GM06990 (cell line): Measurements from ENCODE around the gene ADCK2.

Source experiments
- DNase-seq: peaks from one replicate; pipeline ENCODE4 v3.0.0-alpha.2; 2011; ENCODE audit not compliant: insufficient read length; ENCODE audit errors: extremely low read depth
- H3K27me3 ChIP-seq: replicated peaks from 2 replicates; pipeline ENCODE4 v1.6.0; 2011; ENCODE audit warnings: low read length; ENCODE audit not compliant: control insufficient read depth, insufficient read depth
- H3K36me3 ChIP-seq: 2 replicates; pipeline ENCODE4 v1.5.1; 2011; ENCODE audit warnings: low read length; ENCODE audit not compliant: control insufficient read depth, insufficient read depth
- H3K4me3 ChIP-seq: replicated peaks from 2 replicates; pipeline ENCODE4 v1.5.1; 2011; ENCODE audit warnings: low read depth, mild to moderate bottlenecking, control low read depth, low read length
- TF ChIP-seq, protein P1 (sequence below): IDR thresholded peaks from 2 replicates; pipeline ENCODE4 v1.5.1; 2011; ENCODE audit warnings: low read length, control low read depth, mild to moderate bottlenecking, inconsistent platforms; ENCODE audit not compliant: insufficient read depth, poor library complexity, severe bottlenecking

Gene ADCK2

DNA sequence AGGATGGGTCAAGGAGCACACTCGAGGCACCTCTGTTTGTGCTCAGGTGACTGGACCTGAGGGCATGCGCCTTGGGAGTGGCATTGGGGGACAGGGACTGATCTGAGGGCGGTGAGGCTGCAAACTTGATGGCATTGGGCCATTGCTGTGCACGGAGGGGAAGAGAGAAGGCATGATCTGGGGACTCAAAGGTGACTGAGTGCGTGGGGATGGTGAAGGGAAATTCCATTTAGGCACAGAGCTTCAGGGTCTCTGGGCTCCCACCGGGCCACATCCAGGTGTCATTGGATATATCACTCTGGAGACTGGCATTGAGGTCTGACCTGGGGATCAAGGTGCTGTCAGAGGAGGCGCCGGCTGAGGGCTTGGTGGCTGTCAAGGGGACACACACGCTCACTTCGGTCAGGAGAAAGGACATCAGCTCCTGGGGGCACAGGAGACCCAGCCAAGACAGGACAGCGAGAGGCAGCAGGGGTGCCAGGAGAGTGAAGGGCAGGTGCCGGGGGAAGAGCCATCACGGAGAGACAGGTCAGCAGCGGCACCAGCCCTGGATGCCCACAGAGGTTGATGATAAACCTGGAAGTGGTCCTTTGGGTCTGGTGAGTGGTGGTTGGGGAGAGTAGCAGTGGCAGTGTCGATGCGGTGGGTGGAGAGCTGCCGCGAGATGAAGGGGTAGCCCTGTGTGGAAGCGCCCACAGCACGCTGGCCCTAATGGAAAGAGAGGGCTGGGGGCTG, 5.5 kb downstream of the ADCK2 start:
- TF ChIP-seq, protein P1, sequence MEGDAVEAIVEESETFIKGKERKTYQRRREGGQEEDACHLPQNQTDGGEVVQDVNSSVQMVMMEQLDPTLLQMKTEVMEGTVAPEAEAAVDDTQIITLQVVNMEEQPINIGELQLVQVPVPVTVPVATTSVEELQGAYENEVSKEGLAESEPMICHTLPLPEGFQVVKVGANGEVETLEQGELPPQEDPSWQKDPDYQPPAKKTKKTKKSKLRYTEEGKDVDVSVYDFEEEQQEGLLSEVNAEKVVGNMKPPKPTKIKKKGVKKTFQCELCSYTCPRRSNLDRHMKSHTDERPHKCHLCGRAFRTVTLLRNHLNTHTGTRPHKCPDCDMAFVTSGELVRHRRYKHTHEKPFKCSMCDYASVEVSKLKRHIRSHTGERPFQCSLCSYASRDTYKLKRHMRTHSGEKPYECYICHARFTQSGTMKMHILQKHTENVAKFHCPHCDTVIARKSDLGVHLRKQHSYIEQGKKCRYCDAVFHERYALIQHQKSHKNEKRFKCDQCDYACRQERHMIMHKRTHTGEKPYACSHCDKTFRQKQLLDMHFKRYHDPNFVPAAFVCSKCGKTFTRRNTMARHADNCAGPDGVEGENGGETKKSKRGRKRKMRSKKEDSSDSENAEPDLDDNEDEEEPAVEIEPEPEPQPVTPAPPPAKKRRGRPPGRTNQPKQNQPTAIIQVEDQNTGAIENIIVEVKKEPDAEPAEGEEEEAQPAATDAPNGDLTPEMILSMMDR, result no peak

DNA sequence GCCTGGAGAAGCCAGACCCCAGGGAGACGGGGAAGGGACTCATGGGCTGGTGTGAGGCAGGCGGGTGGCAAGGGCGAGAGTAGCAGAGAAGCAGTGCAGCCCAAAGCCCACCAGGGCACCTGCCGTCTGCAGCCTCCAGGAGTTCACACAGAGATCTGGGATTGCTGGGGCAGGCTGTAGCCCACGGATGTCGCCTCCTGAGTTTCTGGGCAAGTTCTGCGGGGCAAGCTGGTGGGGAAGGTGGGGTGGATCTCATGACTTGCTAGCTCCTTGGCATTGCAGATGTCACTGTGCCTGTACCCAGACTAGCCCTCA, 6.0 kb downstream of the ADCK2 start:
- TF ChIP-seq, protein P1, result no peak
- no peak overlapping the region for H3K4me3 ChIP-seq
- H3K27me3 ChIP-seq, result no peaks in the 10 kb centered on the region
- DNase-seq, result no peak
- peaks cover 2% of the 10 kb centered on the region for H3K36me3 ChIP-seq

More for the DNA sequence above, 5.5 kb downstream of the ADCK2 start:
- Histone ChIP-seq H3K4me3 (no peak overlapping the region), H3K36me3 (peaks cover 2% of the 10 kb centered on the region), H3K27me3 (no peaks in the 10 kb centered on the region)
- DNase-seq, result no peak

DNA sequence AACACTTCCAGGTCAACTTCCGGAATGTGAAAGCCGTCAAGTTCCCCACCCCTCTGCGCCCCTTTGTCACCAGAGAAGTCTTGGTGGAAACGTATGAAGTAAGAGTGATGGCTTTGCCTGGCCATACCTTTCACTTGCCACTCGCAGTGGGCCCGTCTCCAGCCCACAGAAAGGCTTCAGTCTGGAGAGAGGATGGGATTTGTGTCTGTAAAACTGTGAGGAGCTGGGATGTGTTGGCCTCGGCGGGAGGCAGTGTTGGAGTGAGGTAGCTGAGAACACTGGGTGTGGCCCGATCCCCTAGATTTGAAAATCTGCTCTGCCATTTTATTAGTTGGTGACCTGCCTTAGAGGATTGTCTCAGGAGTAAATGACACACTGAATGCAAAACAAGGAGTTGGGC, 6.4 kb downstream of the ADCK2 start:
- TF ChIP-seq, protein P1, result no peak
- no peak overlapping the region for H3K4me3 ChIP-seq
- no peak for DNase-seq
- H3K36me3 ChIP-seq, result peaks cover 2% of the 10 kb centered on the region
- H3K27me3 ChIP-seq, result no peaks in the 10 kb centered on the region

DNA sequence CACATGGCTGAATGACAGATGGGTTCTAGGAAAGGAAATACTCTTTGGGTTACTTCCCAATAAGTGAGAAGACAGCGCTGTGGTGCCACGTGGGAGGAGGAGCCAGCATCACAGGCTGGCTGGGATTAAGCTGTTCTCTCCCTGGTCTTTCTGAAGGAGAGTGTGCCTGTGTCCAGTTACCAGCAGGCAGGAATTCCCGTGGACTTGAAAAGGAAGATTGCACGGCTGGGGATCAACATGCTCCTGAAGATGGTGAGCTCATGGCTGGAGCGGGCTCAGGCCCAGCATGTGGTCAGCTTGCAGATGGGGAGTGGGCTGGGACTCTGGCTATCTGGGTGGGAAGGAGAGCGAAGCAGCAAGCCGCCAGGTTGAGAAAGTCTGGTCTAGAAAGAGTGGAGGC, 8.1 kb downstream of the ADCK2 start:
- TF ChIP-seq, protein P1, result no peak
- DNase-seq, result no peak
- Histone ChIP-seq H3K27me3 (no peaks in the 10 kb centered on the region), H3K4me3 (no peak overlapping the region), H3K36me3 (peaks cover 6% of the 10 kb centered on the region)

- Histone ChIP-seq H3K4me3 (no peak overlapping the region), H3K36me3 (peaks cover 6% of the 10 kb centered on the region), H3K27me3 (no peaks in the 10 kb centered on the region)
- DNase-seq, result no peak
- TF ChIP-seq, protein P1, result no peak
Observed at GRCh38 chr7:140681766-140682165, 9.0 kb downstream of the ADCK2 start.

GRCh38 chr7:140683657-140684056, 10.9 kb downstream of the ADCK2 start:
- TF ChIP-seq, protein P1, result no peak
- Histone ChIP-seq H3K27me3 (no peaks in the 10 kb centered on the region), H3K36me3 (peaks cover 6% of the 10 kb centered on the region), H3K4me3 (no peak overlapping the region)
- DNase-seq, result no peak
